HCT116 (cell line): Measurements from ENCODE around the gene TMEM178B. TPM values are rescaled to one million over a fixed set of nuclear protein-coding genes. Genes with fewer than 3 reads are reported as not detected.

Experiments used
- ATAC-seq: fragments of 200-7000 bp; cut with Tn5 transposase; 2 replicates; pipeline ENCODE4 v1.9.1; 2020; ENCODE audit warnings: mild to moderate bottlenecking, moderate library complexity
- BruUV-seq: library from RNA; stranded (reverse); fragments of 400-500 nt; replicated peaks from 2 replicates; lab custom pipeline; 2021; lab: Mats Ljungman, UMichigan
- CTCF ChIA-PET: fragments of 300-600 bp; sonication (Branson Sonifier 250); formaldehyde crosslinking; loops from one replicate; lab custom pipeline; 2021; ENCODE audit warnings: antibody characterized with exemption; lab: Charles Lee
- POLR2A ChIA-PET: fragments of 300-600, 350-600 bp; sonication (Branson Sonifier 250); formaldehyde crosslinking; loops from one replicate; lab custom pipeline; 2021; ENCODE audit warnings: antibody characterized with exemption; lab: Charles Lee
- RAD21 ChIA-PET, 2 experiments: fragments of 300-600 bp; sonication (Branson Sonifier 250); formaldehyde crosslinking; loops; one replicate each; lab custom pipeline; 2023; ENCODE audit warnings: low total read pairs in 2 of 2; ENCODE audit not compliant: uncharacterized antibody in 2 of 2, unreplicated experiment in 2 of 2, low non-redundant PET in 1 of 2; lab: Charles Lee
- DNase-seq: peaks from one replicate; pipeline ENCODE4 v3.0.0-alpha.2; 2010; ENCODE audit warnings: low read depth, low spot score
- H2AFZ ChIP-seq: fragments of 200-600 bp; shearing (Covaris generic), sonication (generic); 2 replicates; pipeline ENCODE4 v1.6.1; 2017; ENCODE audit warnings: low read depth, mixed run types, mixed read lengths, antibody characterized with exemption, low read length; ENCODE audit not compliant: poor library complexity, severe bottlenecking
- H3K27ac ChIP-seq: 2 replicates; pipeline ENCODE4 v1.5.1; 2012; ENCODE audit warnings: low read depth, low read length
- H3K27me3 ChIP-seq: fragments of 200-600 bp; sonication (generic); 2 replicates; pipeline ENCODE4 v1.6.1; 2016; ENCODE audit warnings: mixed run types, low read length, mixed read lengths; ENCODE audit not compliant: insufficient read depth
- H3K36me3 ChIP-seq, 2 experiments: fragments of 200-500 bp in 1 of 2; fragments of 200-600 bp in 1 of 2; sonication (Bioruptor generic) in 1 of 2; sonication (generic) in 1 of 2; 2 replicates each; pipeline versions ENCODE4 v1.5.1 to v1.6.1; 2014 to 2016; ENCODE audit warnings: low read length in 2 of 2, inconsistent platforms in 1 of 2, mixed read lengths in 1 of 2, mixed run types in 1 of 2; ENCODE audit not compliant: insufficient read depth in 2 of 2, control insufficient read depth in 1 of 2
- H3K4me1 ChIP-seq, 2 experiments: fragments of 200-600 bp in 1 of 2; sonication (generic) in 1 of 2; 2 replicates each; pipeline versions ENCODE4 v1.5.1 to v1.6.1; 2012 to 2017; ENCODE audit warnings: low read length in 2 of 2, inconsistent platforms in 1 of 2, mild to moderate bottlenecking in 1 of 2, mixed read lengths in 1 of 2, mixed run types in 1 of 2, moderate library complexity in 1 of 2; ENCODE audit not compliant: insufficient read depth in 2 of 2, control insufficient read depth in 1 of 2
- H3K4me2 ChIP-seq: fragments of 200-600 bp; sonication (generic); 2 replicates; pipeline ENCODE4 v1.6.1; 2017; ENCODE audit warnings: mixed run types, low read length, mixed read lengths
- H3K4me3 ChIP-seq, 2 experiments: fragments of 200-600 bp in 1 of 2; sonication (generic) in 1 of 2; replicated peaks in 1 of 2; 2 replicates each; pipeline ENCODE4 v1.5.1; 2011 to 2016; ENCODE audit warnings: low read length in 2 of 2, control low read depth in 1 of 2, low read depth in 1 of 2, mild to moderate bottlenecking in 1 of 2, mixed read lengths in 1 of 2, mixed run types in 1 of 2
- H3K79me2 ChIP-seq: fragments of 200-600 bp; sonication (generic); 2 replicates; pipeline ENCODE4 v1.6.1; 2017; ENCODE audit warnings: mild to moderate bottlenecking, mixed run types, low read length, moderate library complexity, mixed read lengths; ENCODE audit not compliant: insufficient read depth
- H3K9ac ChIP-seq: fragments of 200-600 bp; sonication (generic); 2 replicates; pipeline ENCODE4 v1.6.1; 2016; ENCODE audit warnings: low read length, mixed read lengths
- H3K9me2 ChIP-seq: fragments of 200-600 bp; sonication (generic), shearing (Covaris generic); 2 replicates; pipeline ENCODE4 v1.6.1; 2017; ENCODE audit warnings: mixed run types, mild to moderate bottlenecking, moderate library complexity; ENCODE audit not compliant: insufficient read depth
- H3K9me3 ChIP-seq, 2 experiments: fragments of 200-500 bp in 1 of 2; fragments of 200-600 bp in 1 of 2; sonication (Bioruptor generic) in 1 of 2; sonication (generic) in 1 of 2; 2 replicates each; pipeline ENCODE4 v1.6.1; 2014 to 2017; ENCODE audit warnings: low read length in 2 of 2, mixed read lengths in 2 of 2, inconsistent platforms in 1 of 2, low read depth in 1 of 2, mild to moderate bottlenecking in 1 of 2, mixed run types in 1 of 2, moderate library complexity in 1 of 2; ENCODE audit not compliant: control insufficient read depth in 1 of 2, insufficient read depth in 1 of 2
- H4K20me1 ChIP-seq: fragments of 200-600 bp; sonication (generic), shearing (Covaris generic); 2 replicates; pipeline ENCODE4 v1.6.1; 2017; ENCODE audit warnings: mixed run types, mild to moderate bottlenecking, moderate library complexity; ENCODE audit not compliant: insufficient read depth
- ELF1 ChIP-seq: IDR thresholded peaks from 2 replicates; pipeline ENCODE4 v1.6.1; 2012; ENCODE audit warnings: low read depth, borderline replicate concordance
- EZH2 ChIP-seq: fragments of 200-600 bp; sonication (generic); IDR thresholded peaks from 2 replicates; pipeline ENCODE4 v1.6.1; 2017; ENCODE audit warnings: antibody characterized with exemption, mixed run types
- FOSL1 ChIP-seq: IDR thresholded peaks from 2 replicates; pipeline ENCODE4 v1.6.1; 2012; ENCODE audit warnings: low read depth
- POLR2A ChIP-seq: IDR thresholded peaks from 2 replicates; pipeline ENCODE4 v1.7.0; 2011; ENCODE audit warnings: borderline replicate concordance; ENCODE audit not compliant: insufficient read depth, insufficient read length; ENCODE audit errors: extremely low read depth
- POLR2AphosphoS5 ChIP-seq: IDR thresholded peaks from 2 replicates; pipeline ENCODE4 v1.6.1; 2011; ENCODE audit warnings: mild to moderate bottlenecking, low read depth, low read length, moderate library complexity
- SIN3A ChIP-seq: IDR thresholded peaks from 2 replicates; pipeline ENCODE4 v1.6.1; 2012; ENCODE audit warnings: low read depth
- SRF ChIP-seq: IDR thresholded peaks from 2 replicates; pipeline ENCODE4 v1.6.1; 2012; ENCODE audit warnings: low read depth
- YY1 ChIP-seq: IDR thresholded peaks from 2 replicates; pipeline ENCODE4 v1.6.1; 2011; ENCODE audit warnings: low read length, low read depth, moderate library complexity, mild to moderate bottlenecking; ENCODE audit not compliant: insufficient replicate concordance; ENCODE audit errors: extremely low read depth
- intact Hi-C: fragments of 100-400 bp; cut with micrococcal nuclease; formaldehyde crosslinking; loops from 2 replicates; pipeline ENCODE4 v1.10.0; 2022
- total RNA-seq: library from RNA; stranded (reverse); gene quantifications from one replicate; pipeline ENCODE4 v1.2.1, GENCODE V29; 2021; ENCODE audit not compliant: unreplicated experiment
- TF ChIP-seq, protein P1 (sequence below): IDR thresholded peaks from 2 replicates; pipeline ENCODE4 v1.6.1; 2012
- TF ChIP-seq, protein P2 (sequence below), 3 experiments: fragments of 200-600 bp in 1 of 3; sonication (generic) in 1 of 3; IDR thresholded peaks in 2 of 3; conservative IDR thresholded peaks in 1 of 3; 2 replicates each; pipeline ENCODE4 v1.5.1; 2012 to 2017; ENCODE audit warnings: low read depth in 2 of 3, low read length in 2 of 3, antibody characterized with exemption in 1 of 3, borderline replicate concordance in 1 of 3, control low read depth in 1 of 3, mild to moderate bottlenecking in 1 of 3, mixed read lengths in 1 of 3, mixed run types in 1 of 3, moderate library complexity in 1 of 3; ENCODE audit not compliant: insufficient read depth in 1 of 3
- TF ChIP-seq, protein P3 (sequence below): IDR thresholded peaks from 2 replicates; pipeline ENCODE4 v1.6.1; 2012

TMEM178B gene
- total RNA-seq, 1 experiment from 2014 or later = 0.02 TPM

DNA sequence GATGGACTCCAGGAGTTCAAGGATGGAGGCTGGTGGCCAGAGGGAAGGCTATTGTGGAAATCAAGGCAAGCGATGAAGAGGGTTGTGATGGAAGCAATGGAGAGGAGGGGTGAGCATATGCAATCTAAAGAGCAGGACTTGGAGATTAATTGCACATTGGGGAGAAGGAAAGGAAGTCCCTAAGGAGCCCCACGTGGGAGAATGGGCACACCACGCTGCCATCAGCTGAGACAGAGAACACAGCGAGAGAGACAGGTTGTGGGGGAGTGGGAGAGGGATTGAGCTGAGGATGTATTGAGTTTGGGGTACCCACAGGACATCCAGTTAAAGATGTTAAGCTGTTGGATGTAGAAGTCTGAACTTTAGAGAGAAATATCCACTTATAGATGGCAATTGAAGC, 73.6 kb downstream of the TMEM178B start:
- no peak for ATAC-seq
- no peak overlapping the region for H3K4me3 ChIP-seq
- intact Hi-C loops = loop anchor here (10.0 kb wide), 1 partner anchor 1347 kb away; no protein-coding TSS in a partner anchor

More for the DNA sequence above, 73.6 kb downstream of the TMEM178B start:
- POLR2A ChIA-PET = no interaction called here
- TF ChIP-seq FOSL1 = no peak
- no peak for TF ChIP-seq POLR2A
- no peak for TF ChIP-seq YY1
- TF ChIP-seq POLR2AphosphoS5 = no peak
- TF ChIP-seq SIN3A = no peak
- TF ChIP-seq, protein P1, sequence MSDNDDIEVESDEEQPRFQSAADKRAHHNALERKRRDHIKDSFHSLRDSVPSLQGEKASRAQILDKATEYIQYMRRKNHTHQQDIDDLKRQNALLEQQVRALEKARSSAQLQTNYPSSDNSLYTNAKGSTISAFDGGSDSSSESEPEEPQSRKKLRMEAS = no peak
- TF ChIP-seq, protein P2, sequence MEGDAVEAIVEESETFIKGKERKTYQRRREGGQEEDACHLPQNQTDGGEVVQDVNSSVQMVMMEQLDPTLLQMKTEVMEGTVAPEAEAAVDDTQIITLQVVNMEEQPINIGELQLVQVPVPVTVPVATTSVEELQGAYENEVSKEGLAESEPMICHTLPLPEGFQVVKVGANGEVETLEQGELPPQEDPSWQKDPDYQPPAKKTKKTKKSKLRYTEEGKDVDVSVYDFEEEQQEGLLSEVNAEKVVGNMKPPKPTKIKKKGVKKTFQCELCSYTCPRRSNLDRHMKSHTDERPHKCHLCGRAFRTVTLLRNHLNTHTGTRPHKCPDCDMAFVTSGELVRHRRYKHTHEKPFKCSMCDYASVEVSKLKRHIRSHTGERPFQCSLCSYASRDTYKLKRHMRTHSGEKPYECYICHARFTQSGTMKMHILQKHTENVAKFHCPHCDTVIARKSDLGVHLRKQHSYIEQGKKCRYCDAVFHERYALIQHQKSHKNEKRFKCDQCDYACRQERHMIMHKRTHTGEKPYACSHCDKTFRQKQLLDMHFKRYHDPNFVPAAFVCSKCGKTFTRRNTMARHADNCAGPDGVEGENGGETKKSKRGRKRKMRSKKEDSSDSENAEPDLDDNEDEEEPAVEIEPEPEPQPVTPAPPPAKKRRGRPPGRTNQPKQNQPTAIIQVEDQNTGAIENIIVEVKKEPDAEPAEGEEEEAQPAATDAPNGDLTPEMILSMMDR (IDR thresholded peaks at IDR 0.05 in 2 of 3, conservative IDR thresholded peaks at IDR 0.05 in 1 of 3; ENCODE audit: borderline replicate concordance in 1 of 3, insufficient read depth in 1 of 3, low read depth in 2 of 3, low read length in 2 of 3) = no peak
- TF ChIP-seq, protein P3, sequence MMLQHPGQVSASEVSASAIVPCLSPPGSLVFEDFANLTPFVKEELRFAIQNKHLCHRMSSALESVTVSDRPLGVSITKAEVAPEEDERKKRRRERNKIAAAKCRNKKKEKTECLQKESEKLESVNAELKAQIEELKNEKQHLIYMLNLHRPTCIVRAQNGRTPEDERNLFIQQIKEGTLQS = no peak
- no peak for TF ChIP-seq EZH2
- no peak for TF ChIP-seq ELF1
- no peak for TF ChIP-seq SRF
- TF ChIP-seq, all 23 proteins: peak for 0
- H3K27me3 ChIP-seq = peaks cover 25% of the 10 kb centered on the region
- DNase-seq = no peak
- no peak overlapping the region for H3K4me2 ChIP-seq
- no peak overlapping the region for H2AFZ ChIP-seq
- ChIA-PET CTCF (no interaction called here), RAD21 (no interaction called here)
- H3K27ac ChIP-seq = no peak overlapping the region
- no peaks in the 10 kb centered on the region for H3K4me1 ChIP-seq
- no peaks in the 10 kb centered on the region for H3K9me2 ChIP-seq
- H4K20me1 ChIP-seq = no peaks in the 10 kb centered on the region
- no TSS peak for BruUV-seq
- H3K9me3 ChIP-seq = no peaks in the 10 kb centered on the region
- H3K79me2 ChIP-seq = no peaks in the 10 kb centered on the region
- no peak overlapping the region for H3K9ac ChIP-seq
- H3K36me3 ChIP-seq = no peaks in the 10 kb centered on the region
